ENCODE results near the gene MYH7.

DNA sequence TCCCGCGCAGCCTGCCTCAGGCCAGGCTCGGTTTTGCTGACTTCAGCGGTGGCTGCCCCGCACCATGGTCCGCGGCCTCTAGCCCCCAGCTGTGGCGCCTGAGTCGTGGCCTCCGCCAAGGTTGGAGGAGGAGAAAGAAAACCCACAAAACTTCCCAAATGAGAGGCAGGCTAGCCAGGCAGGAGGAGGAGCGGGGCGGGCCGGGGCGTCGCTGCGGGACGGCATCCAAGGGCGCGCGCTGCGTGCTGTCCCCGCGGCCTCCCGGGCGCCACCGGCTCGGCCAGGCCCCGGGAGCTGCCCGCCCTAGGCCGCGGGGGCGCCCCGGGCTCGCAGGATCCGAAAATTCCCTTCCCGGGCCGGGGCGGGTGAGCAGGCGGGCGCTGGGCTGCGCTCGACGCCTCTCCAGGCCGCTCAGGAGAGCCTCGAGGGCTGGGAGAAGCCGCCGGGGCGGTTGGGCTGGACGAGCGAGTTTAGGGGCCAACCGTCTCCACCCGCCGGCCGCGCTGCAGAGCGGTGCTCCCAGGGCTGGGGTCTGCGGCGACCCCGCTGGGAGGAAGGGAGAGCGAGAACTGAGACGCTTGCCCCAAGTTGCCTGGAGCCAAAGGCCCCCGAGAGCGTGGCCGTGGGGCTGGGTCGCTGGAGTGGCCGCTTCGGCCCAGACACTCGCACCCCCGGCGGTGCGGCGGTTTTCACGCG lies 70.3 kb downstream of the MYH7 start, which contains the start of gene EFS:
- TF ChIP-seq, protein P1, sequence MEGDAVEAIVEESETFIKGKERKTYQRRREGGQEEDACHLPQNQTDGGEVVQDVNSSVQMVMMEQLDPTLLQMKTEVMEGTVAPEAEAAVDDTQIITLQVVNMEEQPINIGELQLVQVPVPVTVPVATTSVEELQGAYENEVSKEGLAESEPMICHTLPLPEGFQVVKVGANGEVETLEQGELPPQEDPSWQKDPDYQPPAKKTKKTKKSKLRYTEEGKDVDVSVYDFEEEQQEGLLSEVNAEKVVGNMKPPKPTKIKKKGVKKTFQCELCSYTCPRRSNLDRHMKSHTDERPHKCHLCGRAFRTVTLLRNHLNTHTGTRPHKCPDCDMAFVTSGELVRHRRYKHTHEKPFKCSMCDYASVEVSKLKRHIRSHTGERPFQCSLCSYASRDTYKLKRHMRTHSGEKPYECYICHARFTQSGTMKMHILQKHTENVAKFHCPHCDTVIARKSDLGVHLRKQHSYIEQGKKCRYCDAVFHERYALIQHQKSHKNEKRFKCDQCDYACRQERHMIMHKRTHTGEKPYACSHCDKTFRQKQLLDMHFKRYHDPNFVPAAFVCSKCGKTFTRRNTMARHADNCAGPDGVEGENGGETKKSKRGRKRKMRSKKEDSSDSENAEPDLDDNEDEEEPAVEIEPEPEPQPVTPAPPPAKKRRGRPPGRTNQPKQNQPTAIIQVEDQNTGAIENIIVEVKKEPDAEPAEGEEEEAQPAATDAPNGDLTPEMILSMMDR (IDR thresholded peaks at IDR 0.05) = no peak
- no peak for TF ChIP-seq POLR2AphosphoS5 (IDR thresholded peaks at IDR 0.05)
